ENCODE results near the gene CHAMP1.
"Not testable (repeated sequence)": the region's sequence is repeated elsewhere in the genome, so short reads cannot be mapped to it uniquely, and the experiment has no call there.

Gene CHAMP1

GRCh38 chr13:114352763-114353162 is 38.5 kb downstream of the CHAMP1 start:
- not testable (repeated sequence) for H4K20me1 ChIP-seq (ENCODE audit: low read depth, low read length); H3K9ac ChIP-seq (ENCODE audit: low read length); H3K9me2 ChIP-seq (replicated peaks; ENCODE audit: insufficient read depth, low read length); H3K79me2 ChIP-seq (ENCODE audit: insufficient read depth, low read length); H3K36me3 ChIP-seq (ENCODE audit: low read length); H3K4me3 ChIP-seq (ENCODE audit: insufficient read depth, low read length, poor library complexity, severe bottlenecking); H2AFZ ChIP-seq (ENCODE audit: low read depth, low read length, severe bottlenecking); H3K4me2 ChIP-seq (ENCODE audit: low read depth, low read length, poor library complexity, severe bottlenecking); H3F3A ChIP-seq (ENCODE audit: insufficient read depth); H3K27me3 ChIP-seq (ENCODE audit: low read length); H3K9me3 ChIP-seq (ENCODE audit: insufficient read depth, low read length); H3K27ac ChIP-seq (ENCODE audit: low read depth, low read length)
- TF ChIP-seq, protein P1, sequence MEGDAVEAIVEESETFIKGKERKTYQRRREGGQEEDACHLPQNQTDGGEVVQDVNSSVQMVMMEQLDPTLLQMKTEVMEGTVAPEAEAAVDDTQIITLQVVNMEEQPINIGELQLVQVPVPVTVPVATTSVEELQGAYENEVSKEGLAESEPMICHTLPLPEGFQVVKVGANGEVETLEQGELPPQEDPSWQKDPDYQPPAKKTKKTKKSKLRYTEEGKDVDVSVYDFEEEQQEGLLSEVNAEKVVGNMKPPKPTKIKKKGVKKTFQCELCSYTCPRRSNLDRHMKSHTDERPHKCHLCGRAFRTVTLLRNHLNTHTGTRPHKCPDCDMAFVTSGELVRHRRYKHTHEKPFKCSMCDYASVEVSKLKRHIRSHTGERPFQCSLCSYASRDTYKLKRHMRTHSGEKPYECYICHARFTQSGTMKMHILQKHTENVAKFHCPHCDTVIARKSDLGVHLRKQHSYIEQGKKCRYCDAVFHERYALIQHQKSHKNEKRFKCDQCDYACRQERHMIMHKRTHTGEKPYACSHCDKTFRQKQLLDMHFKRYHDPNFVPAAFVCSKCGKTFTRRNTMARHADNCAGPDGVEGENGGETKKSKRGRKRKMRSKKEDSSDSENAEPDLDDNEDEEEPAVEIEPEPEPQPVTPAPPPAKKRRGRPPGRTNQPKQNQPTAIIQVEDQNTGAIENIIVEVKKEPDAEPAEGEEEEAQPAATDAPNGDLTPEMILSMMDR (IDR thresholded peaks at IDR 0.05; ENCODE audit: insufficient read depth, low read length, poor library complexity, severe bottlenecking) = peak; percentile 25

DNA sequence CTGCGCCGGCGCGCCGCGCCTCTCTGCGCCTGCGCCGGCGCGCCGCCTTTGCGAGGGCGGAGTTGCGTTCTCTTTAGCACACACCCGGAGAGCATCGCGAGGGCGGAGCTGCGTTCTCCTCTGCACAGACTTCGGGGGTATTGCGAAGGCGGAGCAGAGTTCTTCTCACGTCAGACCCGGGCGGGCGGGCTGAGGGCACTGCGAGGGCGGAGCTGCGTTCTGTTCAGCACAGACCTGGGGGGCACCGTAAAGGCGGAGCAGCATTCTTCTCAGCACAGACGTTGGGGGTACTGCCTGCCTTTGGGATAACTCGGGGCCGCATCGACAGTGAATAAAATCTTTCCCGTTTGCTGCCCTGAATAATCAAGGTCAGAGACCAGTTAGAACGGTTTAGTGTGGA is 39.1 kb downstream of the CHAMP1 start:
- H3K79me2 ChIP-seq (ENCODE audit: insufficient read depth, low read length); H3K9me3 ChIP-seq (ENCODE audit: insufficient read depth, low read length); H3K9ac ChIP-seq (ENCODE audit: low read length); H2AFZ ChIP-seq (ENCODE audit: low read depth, low read length, severe bottlenecking); H3K27me3 ChIP-seq (ENCODE audit: low read length); H3K4me2 ChIP-seq (ENCODE audit: low read depth, low read length, poor library complexity, severe bottlenecking); H3K9me2 ChIP-seq (replicated peaks; ENCODE audit: insufficient read depth, low read length); H4K20me1 ChIP-seq (ENCODE audit: low read depth, low read length); H3K4me3 ChIP-seq (ENCODE audit: insufficient read depth, low read length, poor library complexity, severe bottlenecking); H3F3A ChIP-seq (ENCODE audit: insufficient read depth); H3K36me3 ChIP-seq (ENCODE audit: low read length); H3K27ac ChIP-seq (ENCODE audit: low read depth, low read length): not testable (repeated sequence)

Data from SU-DHL-6 (cell line).